Gastrocnemius medialis (tissue), 4 donors: ENCODE results near the gene F13A1.

ENCODE experiments used
- CTCF ChIP-seq, 5 experiments: fragments of 450-650 bp in 3 of 5; fragments of 200-600 bp in 2 of 5; sonication (generic) in 2 of 5; IDR thresholded peaks in 4 of 5; conservative IDR thresholded peaks in 1 of 5; 1 replicate in 4 of 5; 2 replicates in 1 of 5; pipeline ENCODE4 v1.5.1; 2016 to 2019; ENCODE audit warnings: antibody characterized with exemption in 5 of 5, mild to moderate bottlenecking in 3 of 5, moderate library complexity in 3 of 5
- POLR2A ChIP-seq, 2 donors: fragments of 450-650 bp; IDR thresholded peaks; one replicate each; pipeline ENCODE4 v1.6.1; 2017; ENCODE audit warnings: antibody characterized with exemption in 2 of 2, mild to moderate bottlenecking in 2 of 2, moderate library complexity in 2 of 2

GRCh38 chr6:6351511-6352025, 31.1 kb upstream of the F13A1 start:
- TF ChIP-seq CTCF (IDR thresholded peaks at IDR 0.05 in 4 of 5, conservative IDR thresholded peaks at IDR 0.05 in 1 of 5) (no peak), POLR2A (IDR thresholded peaks at IDR 0.05) (no peak)
